Fibroblast of gingiva (primary cell): ENCODE results near the gene WWOX.
"Not testable (repeated sequence)": the region's sequence is repeated elsewhere in the genome, so short reads cannot be mapped to it uniquely, and the experiment has no call there.

Experiments
- DNase-seq: peaks from one replicate; pipeline ENCODE4 v3.0.0-alpha.2; 2011; ENCODE audit warnings: low read depth

Gene WWOX

DNA sequence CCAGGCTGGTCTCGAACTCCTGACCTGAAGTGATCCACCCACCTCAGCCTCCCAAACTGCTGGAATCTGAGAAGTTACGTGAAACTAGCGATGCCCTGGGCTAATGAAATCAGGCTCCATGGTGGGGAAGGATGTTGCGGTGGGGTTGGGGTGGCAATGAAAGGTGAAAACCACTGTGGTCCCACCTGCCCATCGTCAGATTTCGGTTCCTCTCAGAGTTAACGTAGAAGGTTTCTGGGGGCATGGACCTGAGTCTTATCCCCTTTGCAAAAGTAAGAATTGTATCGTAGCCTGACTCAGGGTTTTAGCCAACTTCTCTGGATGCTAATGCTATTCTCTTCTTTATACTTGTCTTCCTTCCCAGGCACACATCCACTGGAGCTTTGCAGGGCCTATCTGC, 402.3 kb downstream of the WWOX start:
- no peak for DNase-seq

DNA sequence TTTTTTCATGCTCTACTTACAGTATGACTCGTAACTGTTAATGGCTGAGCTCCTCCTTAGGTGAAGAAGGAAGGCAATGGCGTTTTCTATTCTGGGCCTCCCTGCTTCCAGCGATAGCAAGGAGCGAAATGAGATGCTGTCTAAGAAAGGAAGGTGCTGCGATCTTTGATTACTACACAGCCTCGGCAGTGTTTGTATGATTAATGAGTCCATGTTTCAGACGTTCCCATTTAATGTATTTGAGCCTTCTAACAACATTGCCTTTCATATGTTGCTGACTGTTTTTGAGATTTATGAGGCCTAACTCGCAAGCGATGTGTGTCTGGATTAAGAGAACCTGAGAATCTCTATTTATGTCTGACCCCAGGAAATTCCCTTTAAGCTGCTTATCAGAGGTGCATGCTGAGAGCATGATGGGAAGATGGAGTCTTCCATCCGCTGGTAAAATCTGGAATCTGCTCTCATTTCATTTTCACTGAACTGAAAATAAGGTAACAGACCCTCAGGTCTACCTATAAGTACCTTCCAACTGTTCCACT, 403.4 kb downstream of the WWOX start:
- no peak for DNase-seq

DNA sequence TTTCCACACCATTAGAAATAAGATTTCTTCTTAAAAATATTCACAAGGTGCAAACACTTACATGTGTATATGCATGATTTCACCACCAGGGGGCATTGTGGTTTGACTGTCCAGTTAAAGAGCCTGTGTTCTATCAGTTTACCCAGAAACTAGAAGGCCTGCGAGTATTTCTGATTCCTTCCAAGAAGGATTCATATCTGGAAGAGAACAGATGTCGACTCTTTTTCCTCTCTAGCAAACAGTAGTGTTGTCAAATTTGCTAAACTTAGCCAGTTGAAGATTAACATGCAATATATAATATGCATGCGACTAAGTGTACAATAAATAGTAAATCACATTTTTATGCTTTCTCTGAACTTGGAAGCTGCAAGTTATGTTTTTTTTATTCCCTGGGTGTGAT, 404.1 kb downstream of the WWOX start:
- DNase-seq: no peak

DNA sequence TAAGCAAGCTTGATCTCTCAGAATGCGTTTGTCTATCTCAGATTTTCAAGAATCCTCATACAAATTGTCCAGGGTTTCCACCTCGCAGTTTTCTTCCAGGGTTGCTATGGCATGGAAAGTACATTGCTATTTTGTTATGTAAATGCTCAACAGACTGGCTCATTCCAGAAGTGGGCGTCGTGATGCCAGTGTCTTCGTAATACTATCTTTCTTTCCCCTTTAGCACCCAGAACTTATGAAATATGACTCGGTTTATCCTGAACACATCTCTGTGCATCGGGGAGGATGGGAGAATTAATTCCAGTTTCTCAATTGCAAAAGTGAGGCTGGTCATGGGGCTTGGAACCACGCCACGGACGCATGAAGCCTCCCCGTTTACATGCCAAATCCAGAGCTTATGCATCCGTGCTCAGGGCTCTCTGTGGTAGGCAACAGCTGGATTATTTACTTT, 405.0 kb downstream of the WWOX start:
- DNase-seq: peak; percentile 14

DNA sequence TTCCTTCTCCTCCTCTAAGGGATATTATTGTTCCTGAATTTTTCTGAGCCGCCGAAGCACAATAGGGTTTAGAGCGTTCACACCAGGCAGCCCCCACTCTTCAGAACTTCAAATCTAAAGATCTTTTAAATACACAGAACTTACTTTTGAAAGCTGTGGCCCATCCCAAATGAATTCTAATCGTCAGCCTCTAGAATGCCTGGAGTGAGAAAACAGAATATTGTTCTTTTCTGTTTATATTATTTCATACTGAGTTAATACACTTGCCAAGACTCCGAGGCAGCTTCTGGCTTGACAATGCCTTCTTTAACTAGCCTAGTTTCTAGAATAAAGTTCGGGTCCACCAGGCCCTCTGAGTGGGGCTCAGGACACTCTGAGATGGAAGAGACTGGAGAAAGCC, 405.6 kb downstream of the WWOX start:
- no peak for DNase-seq

DNA sequence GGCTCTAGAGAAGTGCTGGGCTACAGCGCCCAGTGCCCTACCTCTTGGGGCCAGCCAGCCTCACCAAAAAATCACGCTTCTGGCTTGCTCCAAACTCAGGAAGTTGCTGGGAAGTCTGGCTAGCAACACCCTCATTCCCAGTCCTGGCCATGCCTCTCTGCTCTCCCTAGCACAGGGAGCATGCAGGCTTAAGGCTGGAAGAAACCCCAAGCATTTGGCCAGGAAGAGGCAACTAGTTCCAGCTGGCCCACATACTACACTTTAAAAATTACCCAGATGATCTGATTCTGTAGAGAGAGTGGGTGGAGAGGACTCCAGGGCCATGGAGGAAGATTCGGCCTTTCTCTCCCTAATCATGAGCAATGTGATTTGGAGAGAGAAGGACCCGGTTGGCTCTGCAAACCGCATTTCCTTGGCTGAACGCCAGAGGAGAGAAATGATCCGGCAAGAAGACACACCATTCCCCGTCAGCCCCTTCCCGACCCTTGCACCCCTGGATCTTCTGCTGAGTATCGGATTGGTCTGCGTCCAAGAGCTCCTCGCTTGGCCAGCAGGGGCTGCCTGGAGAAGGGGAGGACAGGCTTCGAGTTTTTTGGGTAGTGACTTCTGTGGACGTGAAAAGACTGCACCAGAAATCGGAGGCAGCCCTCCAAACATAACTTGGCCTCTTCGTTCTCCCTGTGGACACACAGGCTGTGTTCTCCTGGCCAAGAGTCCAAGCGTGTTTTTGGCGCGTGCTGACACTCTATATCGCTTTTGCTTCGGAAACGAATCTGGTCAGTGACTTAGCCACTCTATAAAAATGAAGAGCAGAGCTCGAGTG, 406.3 kb downstream of the WWOX start:
- DNase-seq: peak; percentile 10

DNA sequence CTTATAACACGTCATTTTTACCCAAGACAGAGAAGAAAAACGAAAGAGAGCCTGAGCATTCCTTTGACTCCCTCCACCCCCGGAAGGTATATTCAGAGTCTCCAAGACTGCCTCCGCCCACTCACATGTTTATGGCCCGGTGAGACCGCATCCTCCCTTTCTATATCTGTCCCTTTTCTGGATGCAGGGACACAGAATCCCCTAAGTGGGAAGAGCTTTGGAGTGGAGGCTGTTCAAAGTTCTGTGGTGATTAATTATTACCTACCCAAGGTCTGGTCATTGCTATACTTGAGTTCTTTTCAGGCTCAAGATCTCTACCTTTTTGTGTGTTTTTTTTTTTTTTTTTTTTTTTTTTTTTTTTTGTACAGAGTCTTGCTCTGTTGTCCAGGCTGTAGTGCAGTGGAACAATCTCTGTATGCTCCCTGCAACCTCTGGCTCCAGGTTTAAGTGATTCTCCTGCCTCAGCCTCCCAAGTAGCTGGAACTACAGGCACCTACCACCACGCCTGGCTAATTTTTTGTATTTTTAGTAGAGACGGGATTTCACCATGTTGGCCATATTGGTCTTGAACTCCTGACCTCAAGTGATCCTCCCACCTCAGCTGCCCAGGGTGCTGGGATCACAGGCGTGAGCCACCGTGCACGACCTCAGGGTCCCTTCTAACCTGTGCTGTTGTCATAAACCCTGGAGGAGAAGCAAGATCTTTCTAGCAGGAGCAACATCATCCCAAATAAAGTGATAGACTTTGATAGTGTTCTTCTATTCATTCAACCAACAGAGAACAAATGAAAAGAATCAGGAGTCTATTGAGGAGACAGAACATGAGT, 407.1 kb downstream of the WWOX start:
- no peak for DNase-seq

DNA sequence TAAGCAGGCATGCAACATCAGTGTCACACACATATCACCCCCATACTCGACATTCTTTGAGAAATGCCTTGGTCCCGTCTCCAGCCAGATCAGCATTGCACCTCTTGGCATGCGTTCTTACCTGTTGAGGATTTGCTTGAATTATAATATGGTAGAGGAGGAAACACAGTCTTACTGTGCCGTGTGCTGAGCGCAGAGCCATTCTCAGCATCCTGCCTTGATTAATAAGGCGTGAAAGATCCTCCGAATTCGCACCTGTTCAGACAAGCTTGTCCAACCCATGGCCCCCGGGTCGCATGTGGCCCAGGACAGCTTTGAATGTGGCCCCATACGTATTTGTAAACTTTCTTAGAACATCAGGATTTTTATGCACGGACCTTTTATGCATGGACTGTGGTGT, 408.1 kb downstream of the WWOX start:
- no peak for DNase-seq

DNA sequence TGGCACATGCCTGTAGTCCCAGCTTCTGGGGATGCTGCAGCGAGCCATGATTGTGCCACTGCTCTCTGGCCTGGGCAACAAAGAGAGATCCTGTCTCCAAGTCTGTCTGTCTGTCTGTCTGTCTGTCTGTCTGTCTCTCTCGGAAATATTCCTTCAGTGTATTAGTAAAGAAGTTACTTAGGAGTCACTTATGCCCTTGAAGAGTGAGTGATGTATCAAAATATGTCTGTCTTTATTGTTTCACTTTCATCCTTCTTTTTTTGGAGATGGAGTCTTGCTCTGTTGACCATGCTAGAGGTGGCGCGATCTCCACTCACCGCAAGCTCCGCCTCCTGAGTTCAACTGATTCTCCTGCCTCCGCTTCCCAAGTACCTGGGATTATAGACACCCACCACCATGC, 410.5 kb downstream of the WWOX start:
- no peak for DNase-seq

DNA sequence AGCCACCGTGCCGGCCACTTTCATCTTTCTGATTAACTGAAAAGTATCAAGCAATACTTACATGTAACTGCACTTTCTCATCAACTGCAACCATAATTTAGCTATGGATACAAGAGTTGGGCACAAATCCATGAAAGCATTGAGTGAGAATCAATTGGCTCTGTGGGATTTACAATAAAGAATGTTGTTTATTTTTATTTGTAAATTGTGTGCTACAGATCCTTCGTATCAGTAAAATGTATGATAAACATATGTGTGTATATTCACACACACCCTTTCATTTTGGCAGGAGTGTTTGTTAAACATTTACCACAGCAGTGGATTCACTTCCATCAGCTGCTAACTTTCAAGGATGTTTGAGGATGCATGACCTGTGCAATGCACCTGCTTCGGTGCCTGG, 411.0 kb downstream of the WWOX start:
- no peak for DNase-seq

DNA sequence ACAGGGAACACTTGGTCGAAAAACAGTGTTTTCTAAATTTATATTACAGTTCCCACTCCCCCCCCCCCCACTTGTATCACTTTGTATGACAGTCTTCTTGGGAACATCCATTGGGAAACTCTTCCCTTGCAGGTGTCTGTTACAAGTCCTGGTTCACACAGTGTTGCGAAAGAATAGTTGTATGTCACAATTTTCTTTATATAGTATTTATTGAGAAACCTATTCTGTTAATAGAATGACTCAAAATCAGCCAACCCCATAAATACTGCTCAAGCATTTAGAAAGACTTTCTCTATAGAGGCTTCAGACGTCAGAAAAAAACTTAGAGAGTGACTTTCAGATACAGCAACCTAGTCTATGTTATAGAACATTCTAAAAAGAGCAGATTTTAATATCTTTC, 414.4 kb downstream of the WWOX start:
- no peak for DNase-seq

DNA sequence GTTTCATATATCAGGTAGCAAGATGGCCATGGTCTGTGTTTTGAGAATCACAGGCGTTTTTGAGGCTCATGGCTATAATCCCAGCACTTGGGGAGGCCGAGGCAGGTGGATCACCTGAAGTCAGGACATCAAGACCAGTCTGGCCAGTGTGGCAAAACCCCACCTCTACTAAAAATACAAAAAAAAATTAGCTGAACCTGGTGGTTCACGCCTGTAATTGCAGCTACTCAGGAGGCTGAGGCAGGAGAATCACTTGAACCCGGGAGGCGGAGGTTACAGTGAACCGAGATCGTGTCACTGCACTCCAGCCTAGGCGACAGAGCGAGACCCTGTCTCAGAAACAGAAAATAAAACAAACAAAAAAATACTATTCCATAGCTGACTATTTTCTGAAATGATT, 415.4 kb downstream of the WWOX start:
- not testable (repeated sequence) for DNase-seq

DNA sequence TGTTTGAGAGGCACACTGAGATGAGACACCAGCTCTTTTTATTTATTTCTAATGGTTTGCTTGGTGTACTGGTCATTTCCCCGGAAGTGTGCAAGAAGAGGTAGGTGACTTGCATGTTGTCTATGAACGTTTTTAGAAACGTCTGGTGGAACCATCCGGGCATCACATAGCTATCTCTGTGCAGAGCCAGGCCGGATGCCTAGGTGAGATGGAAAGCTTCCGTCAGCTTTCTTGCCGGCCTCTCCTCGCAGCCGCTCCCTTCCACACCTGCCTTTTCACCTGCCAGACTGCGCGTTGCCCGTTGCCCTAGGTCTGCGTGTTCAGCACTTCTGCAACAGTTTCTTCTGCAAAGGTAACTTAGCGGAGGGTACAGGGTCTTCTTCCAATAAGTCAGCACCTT, 416.0 kb downstream of the WWOX start:
- DNase-seq: no peak

DNA sequence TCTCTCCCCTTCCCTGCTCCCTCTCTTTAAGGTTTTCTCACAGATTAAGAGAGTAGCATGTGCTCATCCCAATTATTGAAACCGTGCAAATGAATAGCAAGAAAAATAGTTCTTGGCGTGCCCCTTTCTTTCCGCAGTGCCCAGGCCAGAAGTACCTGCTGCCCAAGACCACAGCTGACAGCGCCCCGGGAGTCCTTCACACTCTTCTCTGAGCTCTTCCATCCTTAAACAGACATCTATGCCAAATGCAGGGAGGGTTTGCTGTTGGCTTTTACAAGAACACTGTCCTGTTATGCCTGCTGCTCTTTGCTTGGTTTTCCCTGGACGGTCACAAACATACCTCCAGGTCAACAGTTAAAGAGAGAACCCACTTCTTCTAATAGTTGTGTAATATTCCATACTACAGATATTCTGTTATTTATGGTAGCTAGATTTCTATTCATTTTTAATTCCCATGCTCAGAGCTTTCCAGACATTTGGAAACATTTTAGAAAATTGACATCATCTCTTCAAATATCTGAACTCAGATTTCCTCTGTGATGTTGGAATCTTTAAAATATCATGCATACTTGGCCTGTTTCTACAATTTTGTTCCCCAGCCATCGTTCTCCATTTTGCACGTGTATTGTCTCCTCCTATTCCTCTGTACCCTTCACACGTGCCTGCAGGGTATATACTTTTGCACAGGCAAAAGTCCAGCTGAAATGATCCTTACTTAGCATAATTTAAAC, 416.7 kb downstream of the WWOX start:
- DNase-seq: no peak

DNA sequence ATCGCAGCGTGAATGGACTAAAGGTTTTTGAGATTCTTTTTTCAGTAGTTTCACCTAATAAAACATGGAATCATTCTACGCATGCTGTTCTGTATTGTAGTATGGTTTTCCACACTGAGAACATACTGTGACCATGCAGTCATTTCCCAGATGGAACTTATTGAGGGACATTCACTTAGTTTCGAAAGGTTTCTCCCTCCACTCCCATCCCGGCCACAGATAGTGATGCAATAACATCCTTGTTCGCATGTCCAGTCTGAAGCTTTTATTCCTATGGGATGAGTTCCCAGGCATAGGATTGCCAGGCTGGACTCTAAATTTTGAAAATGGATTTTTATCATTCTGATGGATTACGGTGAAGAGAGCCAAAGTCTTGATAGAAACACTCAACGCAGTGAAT, 420.4 kb downstream of the WWOX start:
- DNase-seq: no peak

DNA sequence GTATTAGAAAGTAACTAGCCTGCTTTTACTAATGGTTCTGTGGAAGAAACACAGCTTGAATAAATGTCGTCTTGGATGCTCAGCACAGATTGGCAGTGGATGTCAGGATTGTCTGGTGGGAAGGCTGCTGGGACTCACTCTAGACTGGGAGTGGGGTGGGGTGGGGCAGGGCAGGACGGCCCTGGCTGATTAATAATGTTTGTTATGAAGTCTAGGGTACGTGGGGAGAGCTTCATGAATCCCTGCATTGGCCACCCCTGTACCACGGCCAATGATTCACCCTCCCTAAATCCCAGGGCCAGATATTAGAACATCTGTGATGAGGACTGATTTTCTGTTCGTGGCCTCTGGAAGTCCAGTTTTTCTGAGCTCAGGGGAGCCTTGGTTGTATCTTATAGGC, 421.0 kb downstream of the WWOX start:
- DNase-seq: no peak

DNA sequence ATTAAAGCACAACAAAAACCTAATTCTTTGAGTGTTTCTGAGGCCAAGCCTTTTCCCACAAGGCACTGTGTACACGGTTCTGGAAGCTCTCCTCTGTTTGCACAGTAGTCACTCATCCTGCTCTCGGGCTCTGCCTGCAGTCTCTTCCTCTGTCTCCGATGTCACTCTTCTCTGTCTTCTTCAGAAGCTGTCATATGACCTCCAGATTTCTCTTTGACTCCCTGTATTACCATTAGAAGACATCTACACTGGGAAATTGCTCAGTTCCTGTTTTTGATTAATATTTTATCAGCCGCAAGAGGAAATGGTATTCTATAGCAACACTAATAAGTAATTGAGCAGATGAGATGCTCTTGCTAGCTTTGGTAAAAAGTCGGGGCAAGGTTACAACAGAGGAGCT, 422.9 kb downstream of the WWOX start:
- no peak for DNase-seq

DNA sequence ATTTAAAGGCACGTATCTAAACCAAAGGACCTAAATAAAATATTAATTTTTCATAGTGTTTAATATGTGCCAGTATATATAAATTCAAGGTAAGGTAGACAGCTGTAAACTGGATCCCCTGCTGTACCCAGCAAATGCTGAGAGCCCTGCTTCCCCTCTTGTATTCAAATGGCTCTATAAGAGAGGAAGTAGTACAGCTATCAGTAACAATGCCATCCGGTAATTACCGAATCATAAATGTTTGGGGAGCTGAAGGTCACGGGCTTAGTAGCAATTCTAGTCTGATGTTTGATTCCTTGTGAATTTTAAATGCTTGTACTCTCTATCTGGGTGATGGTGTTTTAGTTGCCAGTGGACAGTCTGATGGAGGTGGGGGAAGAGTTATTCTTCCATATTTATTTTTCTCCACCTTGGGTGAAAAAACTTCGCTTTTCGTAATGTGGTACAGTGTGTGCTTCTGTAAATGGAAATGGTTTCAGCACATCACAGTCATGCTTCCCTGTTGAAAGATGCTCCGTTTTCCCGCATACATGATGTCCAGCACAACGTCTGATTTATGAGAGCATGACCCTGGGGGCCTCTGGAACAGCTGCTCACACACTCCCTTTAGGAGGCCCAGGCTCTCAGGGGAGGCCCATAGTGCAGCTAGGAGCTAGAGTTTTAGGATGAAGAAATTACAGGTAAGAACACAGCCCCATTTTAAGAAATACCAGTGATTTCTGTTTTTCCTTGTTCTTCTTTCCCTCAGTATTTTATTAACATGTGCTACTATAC, 423.9 kb downstream of the WWOX start:
- no peak for DNase-seq

DNA sequence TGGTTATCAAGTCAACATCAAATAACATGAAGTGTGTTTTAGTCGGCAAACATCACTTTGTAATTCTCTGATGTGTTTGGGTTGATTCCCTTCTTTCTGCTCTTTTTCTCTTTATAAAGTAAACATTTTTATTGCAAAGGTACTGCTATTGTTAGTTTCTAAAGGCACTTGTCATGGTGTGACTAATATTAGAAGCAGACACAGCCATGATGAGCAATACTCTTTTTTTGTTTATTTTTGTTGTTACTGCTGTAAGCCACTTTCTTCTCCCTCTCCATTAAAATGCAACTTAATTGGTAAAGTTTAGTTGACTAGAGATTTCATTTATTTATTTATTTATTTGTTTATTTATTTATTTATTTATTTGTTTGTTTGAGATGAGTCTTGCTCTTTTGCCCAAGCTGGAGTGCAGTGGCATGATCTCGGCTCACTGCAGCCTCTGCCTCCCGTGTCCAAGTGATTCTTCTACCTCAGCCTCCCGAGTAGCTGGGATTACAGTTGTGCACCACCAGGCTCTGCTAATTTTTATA, 424.7 kb downstream of the WWOX start:
- no peak for DNase-seq

DNA sequence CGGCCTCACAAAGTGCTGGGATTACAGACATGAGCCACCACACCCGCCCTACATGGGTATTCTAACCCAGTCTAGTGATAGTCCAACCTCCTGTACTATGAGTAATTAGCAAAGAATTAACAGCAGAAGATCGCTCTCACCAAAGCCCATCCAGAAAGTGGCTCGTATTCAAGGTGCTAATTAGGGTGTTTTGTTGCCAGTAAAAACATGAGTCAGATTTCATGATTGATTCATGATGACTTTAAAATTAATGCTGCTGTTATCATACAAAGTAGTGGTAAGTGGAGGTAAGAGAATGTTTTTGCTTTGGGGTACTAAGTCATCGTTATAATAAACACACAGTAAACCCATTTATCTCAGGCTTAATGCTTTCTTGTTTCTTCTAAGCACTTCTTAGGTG, 428.8 kb downstream of the WWOX start:
- no peak for DNase-seq

DNA sequence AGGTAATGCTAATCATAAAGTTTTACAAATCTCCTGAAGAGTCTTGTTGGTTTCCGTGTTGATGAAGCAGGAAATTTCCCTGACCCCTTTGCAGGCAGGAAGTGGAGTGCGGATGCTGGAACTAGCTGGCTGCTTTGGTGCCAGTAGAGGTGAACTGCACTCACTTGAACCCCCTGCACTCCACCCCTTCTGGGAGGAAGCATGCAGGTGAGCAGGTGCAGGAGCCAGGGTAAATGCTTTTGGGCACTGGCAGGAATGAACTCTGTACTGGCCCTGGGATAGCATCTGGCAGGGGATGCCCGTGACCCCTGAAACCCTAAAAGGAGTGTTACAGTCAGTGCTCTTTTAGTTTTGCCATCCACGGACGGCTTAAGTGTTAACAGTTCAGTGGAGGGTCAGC, 430.4 kb downstream of the WWOX start:
- no peak for DNase-seq
